WTC11 (cell line): ENCODE data around the gene NECTIN1. TPM values are rescaled to one million over a fixed set of nuclear protein-coding genes. Genes with fewer than 3 reads are reported as not detected.

Source experiments
- ATAC-seq: fragments of 200-7000 bp; cut with Tn5 transposase; 2 replicates; pipeline ENCODE4 v1.10.0; 2021; ENCODE audit warnings: mild to moderate bottlenecking, moderate library complexity
- CTCF ChIA-PET: fragments of 300-600 bp; sonication (Branson Sonifier 250); formaldehyde crosslinking; loops from one replicate; lab custom pipeline; 2021; ENCODE audit warnings: antibody characterized with exemption; lab: Charles Lee
- POLR2A ChIA-PET: fragments of 350-600 bp; sonication (Branson Sonifier 250); formaldehyde crosslinking; loops from one replicate; lab custom pipeline; 2021; ENCODE audit warnings: antibody characterized with exemption; lab: Charles Lee
- DNase-seq: peaks from one replicate; pipeline ENCODE4 v3.0.0; 2021; ENCODE audit warnings: low spot score
- H3K27ac Mint-ChIP-seq: 2 replicates; pipeline ENCODE4 v1.8.0; 2021; ENCODE audit warnings: mixed read lengths
- H3K27me3 Mint-ChIP-seq: 2 replicates; pipeline ENCODE4 v1.8.0; 2021; ENCODE audit warnings: low read depth, mild to moderate bottlenecking, moderate library complexity, mixed read lengths
- H3K36me3 Mint-ChIP-seq: 2 replicates; pipeline ENCODE4 v1.8.0; 2021; ENCODE audit warnings: mixed read lengths
- H3K4me1 Mint-ChIP-seq: 2 replicates; pipeline ENCODE4 v1.8.0; 2022; ENCODE audit warnings: mixed read lengths
- H3K4me3 Mint-ChIP-seq: 2 replicates; pipeline ENCODE4 v1.8.0; 2021; ENCODE audit warnings: mild to moderate bottlenecking, moderate library complexity, mixed read lengths
- H3K9me3 Mint-ChIP-seq: 2 replicates; pipeline ENCODE4 v1.8.0; 2021; ENCODE audit warnings: mixed read lengths
- ATF1 ChIP-seq: sonication (generic); formaldehyde crosslinking; IDR thresholded peaks from 2 replicates; pipeline ENCODE4 v1.8.1; 2023; ENCODE audit warnings: mild to moderate bottlenecking, moderate library complexity, missing genetic modification reagents
- CREB1 ChIP-seq: sonication (generic); formaldehyde crosslinking; IDR thresholded peaks from 2 replicates; pipeline ENCODE4 v1.8.0; 2023; ENCODE audit warnings: mild to moderate bottlenecking, missing genetic modification reagents
- EMX1 ChIP-seq: fragments of 250-450 bp; sonication (Bioruptor Pico); IDR thresholded peaks from 2 replicates; pipeline ENCODE4 v1.8.0; 2021; ENCODE audit warnings: mild to moderate bottlenecking
- ERG ChIP-seq: fragments of 250-450 bp; sonication (Bioruptor Pico); IDR thresholded peaks from 2 replicates; pipeline ENCODE4 v1.8.0; 2021; ENCODE audit warnings: mild to moderate bottlenecking
- JAZF1 ChIP-seq: fragments of 250-450 bp; sonication (Bioruptor Pico); IDR thresholded peaks from 2 replicates; pipeline ENCODE4 v1.9.0; 2021; ENCODE audit warnings: moderate library complexity, mild to moderate bottlenecking, inconsistent platforms
- NR2C2 ChIP-seq: sonication (generic); formaldehyde crosslinking; IDR thresholded peaks from 2 replicates; pipeline ENCODE4 v1.8.0; 2022; ENCODE audit warnings: mild to moderate bottlenecking, missing genetic modification reagents
- RELA ChIP-seq: sonication (generic); formaldehyde crosslinking; IDR thresholded peaks from 2 replicates; pipeline ENCODE4 v1.8.1; 2022; ENCODE audit warnings: missing genetic modification reagents, mild to moderate bottlenecking, borderline replicate concordance
- SMAD4 ChIP-seq: sonication (generic); formaldehyde crosslinking; IDR thresholded peaks from 2 replicates; pipeline ENCODE4 v1.8.0; 2022; ENCODE audit warnings: mild to moderate bottlenecking, missing genetic modification reagents
- STAT6 ChIP-seq: sonication (generic); formaldehyde crosslinking; conservative IDR thresholded peaks from 2 replicates; pipeline ENCODE4 v1.8.1; 2023; ENCODE audit warnings: mild to moderate bottlenecking, low read depth, missing genetic modification reagents, moderate library complexity
- USF1 ChIP-seq: sonication (generic); formaldehyde crosslinking; IDR thresholded peaks from 2 replicates; pipeline ENCODE4 v1.8.0; 2022; ENCODE audit warnings: mild to moderate bottlenecking, missing genetic modification reagents
- ZBTB21 ChIP-seq: sonication (generic); formaldehyde crosslinking; IDR thresholded peaks from 2 replicates; pipeline ENCODE4 v1.8.1; 2023; ENCODE audit warnings: mild to moderate bottlenecking, missing genetic modification reagents, borderline replicate concordance
- ZNF416 ChIP-seq: fragments of 250-450 bp; sonication (Bioruptor Pico); IDR thresholded peaks from 2 replicates; pipeline ENCODE4 v1.9.0; 2021; ENCODE audit warnings: mild to moderate bottlenecking, inconsistent platforms
- ZNF512 ChIP-seq: sonication (generic); formaldehyde crosslinking; IDR thresholded peaks from 2 replicates; pipeline ENCODE4 v1.8.1; 2022; ENCODE audit warnings: missing genetic modification reagents, borderline replicate concordance
- ZNF671 ChIP-seq: fragments of 250-450 bp; sonication (Bioruptor Pico); IDR thresholded peaks from 2 replicates; pipeline ENCODE4 v1.8.0; 2021; ENCODE audit warnings: mild to moderate bottlenecking
- total RNA-seq: library from RNA; stranded (reverse); gene quantifications from 3 replicates; pipeline ENCODE4 v1.2.3, GENCODE V29; 2021
- TF ChIP-seq, protein P1 (sequence below): sonication (generic); formaldehyde crosslinking; IDR thresholded peaks from 2 replicates; pipeline ENCODE4 v1.8.1; 2023; ENCODE audit warnings: mild to moderate bottlenecking, missing genetic modification reagents, moderate library complexity
- TF ChIP-seq, protein P2 (sequence below): sonication (generic); formaldehyde crosslinking; IDR thresholded peaks from 2 replicates; pipeline ENCODE4 v1.8.1; 2023; ENCODE audit warnings: mild to moderate bottlenecking, missing genetic modification reagents, moderate library complexity
- TF ChIP-seq, protein P3 (sequence below): sonication (generic); formaldehyde crosslinking; IDR thresholded peaks from 2 replicates; pipeline ENCODE4 v1.8.1; 2022; ENCODE audit warnings: mild to moderate bottlenecking, missing genetic modification reagents, moderate library complexity, borderline replicate concordance

The NECTIN1 gene
- total RNA-seq, 1 experiment from 2014 or later, result 86.2 TPM

DNA sequence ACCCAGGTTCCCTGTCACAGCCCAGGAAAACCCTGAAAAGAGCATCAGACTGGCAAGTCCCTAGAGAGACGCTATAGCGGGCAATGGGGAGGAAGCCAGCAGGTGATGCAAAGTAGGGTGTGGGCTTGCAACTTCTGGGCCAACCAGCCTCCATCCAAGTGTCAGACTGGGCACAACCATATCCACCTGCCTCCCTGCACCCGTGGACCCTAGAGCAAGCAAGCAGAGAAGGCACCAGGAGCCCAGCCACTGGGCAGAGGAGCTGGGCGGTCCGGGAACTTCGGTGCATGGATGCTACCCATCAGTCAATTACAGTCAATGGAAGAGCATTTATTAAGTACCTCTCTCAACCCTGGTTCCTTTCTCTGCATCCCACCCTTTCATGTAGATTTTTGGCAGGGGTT lies 2.8 kb downstream of the NECTIN1 start:
- ATAC-seq (0 out of 2 replicates have a peak, but pooled peaks have one; percentile 0), DNase-seq (no peak)
- H3K36me3 Mint-ChIP-seq, result no peaks in the 10 kb centered on the region
- H3K4me1 Mint-ChIP-seq, result peaks cover 61% of the 10 kb centered on the region
- H3K27me3 Mint-ChIP-seq, result peaks cover 4% of the 10 kb centered on the region; the same call in 1 of the 2 replicates
- ChIA-PET POLR2A (interaction anchor here (0.8 to 1.3 kb wide), 2 partner anchors 17 to 32 kb away, joined by 3 read pairs; no protein-coding TSS in a partner anchor), CTCF (interaction anchor here (0.9 to 2.8 kb wide), 12 partner anchors 16 to 442 kb away, joined by 3 to 9 read pairs (median 6); no protein-coding TSS in a partner anchor)
- peak overlapping the region; percentile 95 for H3K4me3 Mint-ChIP-seq
- TF ChIP-seq ZNF671 (CRISPR knock-in tag) (no peak), ZBTB21 (no peak), ZNF512 (CRISPR knock-in tag) (no peak)
- peak overlapping the region; percentile 93 for H3K27ac Mint-ChIP-seq
- no peaks in the 10 kb centered on the region for H3K9me3 Mint-ChIP-seq

DNA sequence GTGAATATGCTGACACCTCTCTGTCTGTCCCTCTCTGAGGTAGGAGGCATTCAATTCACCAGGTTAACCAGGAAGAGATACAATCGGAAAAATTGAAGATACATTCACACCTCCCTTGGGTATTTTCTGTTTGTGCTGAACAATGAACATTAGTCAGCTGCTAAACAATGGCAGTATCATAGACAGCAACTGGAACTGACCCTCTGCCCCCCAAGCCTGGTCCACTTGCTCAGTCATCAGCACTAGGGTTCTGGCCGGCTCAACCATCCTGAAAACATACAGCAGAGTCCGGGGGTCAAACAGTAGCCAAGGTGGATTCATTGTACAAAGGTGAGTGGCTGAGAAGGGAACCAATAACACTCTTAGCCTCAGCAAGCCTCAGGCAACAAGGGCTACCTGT lies 4.0 kb downstream of the NECTIN1 start:
- Mint-ChIP-seq H3K36me3 (peaks cover 3% of the 10 kb centered on the region; the same call in 1 of the 2 replicates), H3K4me3 (no peak overlapping the region; the same call in 1 of the 2 replicates), H3K27me3 (no peaks in the 10 kb centered on the region), H3K4me1 (peaks cover 62% of the 10 kb centered on the region), H3K9me3 (no peaks in the 10 kb centered on the region), H3K27ac (no peak overlapping the region)
- ChIA-PET POLR2A (no interaction called here), CTCF (interaction anchor here (0.6 to 2.8 kb wide), 4 partner anchors 15 to 101 kb away, joined by 3 to 9 read pairs (median 6); no protein-coding TSS in a partner anchor)
- ATAC-seq, result no peak
- DNase-seq, result no peak
- TF ChIP-seq ATF1, result no peak
- no peak for TF ChIP-seq JAZF1
- no peak for TF ChIP-seq EMX1
- TF ChIP-seq STAT6 (CRISPR knock-in tag), result no peak
- no peak for TF ChIP-seq USF1
- no peak for TF ChIP-seq NR2C2 (CRISPR knock-in tag)

- no peak overlapping the region for H3K27ac Mint-ChIP-seq
- H3K4me3 Mint-ChIP-seq, result no peak overlapping the region
- POLR2A ChIA-PET, result interaction anchor here (0.8 kb wide), 1 partner anchor 22 kb away, joined by 3 read pairs; no protein-coding TSS in a partner anchor
- H3K9me3 Mint-ChIP-seq, result no peaks in the 10 kb centered on the region
- no peak for ATAC-seq
- DNase-seq, result no peak
- H3K27me3 Mint-ChIP-seq, result no peaks in the 10 kb centered on the region
- CTCF ChIA-PET, result interaction anchor here (1.0 to 2.1 kb wide), 5 partner anchors 14 to 356 kb away, joined by 4 to 11 read pairs (median 5); no protein-coding TSS in a partner anchor
- H3K36me3 Mint-ChIP-seq, result peaks cover 3% of the 10 kb centered on the region; the same call in 1 of the 2 replicates
- peaks cover 69% of the 10 kb centered on the region for H3K4me1 Mint-ChIP-seq
- TF ChIP-seq ZNF416 (no peak), ZNF512 (CRISPR knock-in tag) (no peak), ERG (CRISPR knock-in tag) (no peak), ZNF671 (CRISPR knock-in tag) (no peak), SMAD4 (no peak), CREB1 (no peak), RELA (no peak)
- TF ChIP-seq, protein P1, sequence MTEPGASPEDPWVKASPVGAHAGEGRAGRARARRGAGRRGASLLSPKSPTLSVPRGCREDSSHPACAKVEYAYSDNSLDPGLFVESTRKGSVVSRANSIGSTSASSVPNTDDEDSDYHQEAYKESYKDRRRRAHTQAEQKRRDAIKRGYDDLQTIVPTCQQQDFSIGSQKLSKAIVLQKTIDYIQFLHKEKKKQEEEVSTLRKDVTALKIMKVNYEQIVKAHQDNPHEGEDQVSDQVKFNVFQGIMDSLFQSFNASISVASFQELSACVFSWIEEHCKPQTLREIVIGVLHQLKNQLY (CRISPR knock-in tag), result no peak
- TF ChIP-seq, protein P2, sequence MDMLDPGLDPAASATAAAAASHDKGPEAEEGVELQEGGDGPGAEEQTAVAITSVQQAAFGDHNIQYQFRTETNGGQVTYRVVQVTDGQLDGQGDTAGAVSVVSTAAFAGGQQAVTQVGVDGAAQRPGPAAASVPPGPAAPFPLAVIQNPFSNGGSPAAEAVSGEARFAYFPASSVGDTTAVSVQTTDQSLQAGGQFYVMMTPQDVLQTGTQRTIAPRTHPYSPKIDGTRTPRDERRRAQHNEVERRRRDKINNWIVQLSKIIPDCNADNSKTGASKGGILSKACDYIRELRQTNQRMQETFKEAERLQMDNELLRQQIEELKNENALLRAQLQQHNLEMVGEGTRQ, result no peak
- TF ChIP-seq, protein P3, sequence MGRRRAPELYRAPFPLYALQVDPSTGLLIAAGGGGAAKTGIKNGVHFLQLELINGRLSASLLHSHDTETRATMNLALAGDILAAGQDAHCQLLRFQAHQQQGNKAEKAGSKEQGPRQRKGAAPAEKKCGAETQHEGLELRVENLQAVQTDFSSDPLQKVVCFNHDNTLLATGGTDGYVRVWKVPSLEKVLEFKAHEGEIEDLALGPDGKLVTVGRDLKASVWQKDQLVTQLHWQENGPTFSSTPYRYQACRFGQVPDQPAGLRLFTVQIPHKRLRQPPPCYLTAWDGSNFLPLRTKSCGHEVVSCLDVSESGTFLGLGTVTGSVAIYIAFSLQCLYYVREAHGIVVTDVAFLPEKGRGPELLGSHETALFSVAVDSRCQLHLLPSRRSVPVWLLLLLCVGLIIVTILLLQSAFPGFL, result no peak
Observed at GRCh38 chr11:119723952-119724325, 5.1 kb downstream of the NECTIN1 start.
